K562 (cell line): Measurements from ENCODE around the gene TBX10. TPM values are rescaled to one million over a fixed set of nuclear protein-coding genes. Genes with fewer than 3 reads are reported as not detected.
"Not testable (repeated sequence)": the region's sequence is repeated elsewhere in the genome, so short reads cannot be mapped to it uniquely, and the experiment has no call there.

Experiments used
- ATAC-seq: fragments of 200-7000 bp; cut with Tn5 transposase; 3 replicates; pipeline ENCODE4 v1.9.1; 2020; ENCODE audit warnings: moderate library complexity
- BruUV-seq: library from RNA; stranded (reverse); fragments of 400-500 nt; replicated peaks from 2 replicates; lab custom pipeline; 2021; lab: Mats Ljungman, UMichigan
- CTCF ChIA-PET: fragments of 300-600 bp; formaldehyde crosslinking; extraction: SDS; loops from one replicate; lab custom pipeline; 2021; ENCODE audit warnings: low intra/inter-chr PET ratio; lab: Yijun Ruan, JAX
- POLR2A ChIA-PET: fragments of 300-600, 350-650 bp; sonication (Branson Sonifier 250); formaldehyde crosslinking; extraction: SDS; loops from one replicate; lab custom pipeline; 2021; ENCODE audit warnings: antibody characterized with exemption, inconsistent platforms; lab: Yijun Ruan, JAX
- DNase-seq, 4 experiments: peaks; one replicate each; pipeline versions ENCODE4 v3.0.0 to v3.0.0-alpha.2; 2011 to 2018; ENCODE audit warnings: low spot score in 3 of 4, mixed read lengths in 3 of 4; ENCODE audit errors: extremely low read depth in 1 of 4
- FAIRE-seq: peaks from 2 replicates; lab custom pipeline; 2011; peaks lifted over from hg19 to GRCh38; lab: Jason Lieb, UNC
- H2AFZ ChIP-seq: 2 replicates; pipeline ENCODE4 v1.6.0; 2011; ENCODE audit warnings: low read depth, low read length, control low read depth, inconsistent platforms
- H3K27ac ChIP-seq: fragments of 200-600 bp; 3 replicates; pipeline ENCODE4 v1.8.0; 2011; ENCODE audit warnings: low read depth, mild to moderate bottlenecking, control low read depth, inconsistent platforms, low read length, moderate library complexity, mixed read lengths; ENCODE audit errors: extremely low read depth
- H3K27me3 ChIP-seq, 2 experiments: fragments of 300-600 bp in 1 of 2; 2 replicates in 1 of 2; 3 replicates in 1 of 2; pipeline versions ENCODE4 v1.6.0 to v1.8.0; 2011; ENCODE audit warnings: inconsistent platforms in 2 of 2, low read length in 2 of 2, mild to moderate bottlenecking in 1 of 2, mixed read lengths in 1 of 2, moderate library complexity in 1 of 2; ENCODE audit not compliant: control insufficient read depth in 2 of 2, insufficient read depth in 2 of 2
- H3K36me3 ChIP-seq: fragments of 300-600 bp; 3 replicates; pipeline ENCODE4 v1.8.0; 2011; ENCODE audit warnings: mild to moderate bottlenecking, low read length, inconsistent platforms; ENCODE audit not compliant: control insufficient read depth, insufficient read depth
- H3K4me1 ChIP-seq, 2 experiments: fragments of 200-600 bp in 1 of 2; replicated peaks in 1 of 2; 2 replicates in 1 of 2; 3 replicates in 1 of 2; pipeline versions ENCODE4 v1.5.1 to v1.8.0; 2011; ENCODE audit warnings: inconsistent platforms in 2 of 2, low read length in 2 of 2, mild to moderate bottlenecking in 1 of 2, mixed read lengths in 1 of 2, moderate library complexity in 1 of 2; ENCODE audit not compliant: control insufficient read depth in 2 of 2, insufficient read depth in 2 of 2
- H3K4me2 ChIP-seq: 2 replicates; pipeline ENCODE4 v1.6.1; 2011; ENCODE audit warnings: low read length, control low read depth, inconsistent platforms, mixed read lengths; ENCODE audit not compliant: insufficient read depth
- H3K4me3 ChIP-seq: fragments of 200-600 bp; sonication (generic), shearing (Covaris generic); 2 replicates; pipeline ENCODE4 v1.5.1; 2016; ENCODE audit warnings: control low read depth, inconsistent platforms
- H3K79me2 ChIP-seq: fragments of 200-600 bp; 3 replicates; pipeline ENCODE4 v1.8.0; 2011; ENCODE audit warnings: low read length, inconsistent platforms; ENCODE audit not compliant: control insufficient read depth, insufficient read depth
- H3K9ac ChIP-seq, 2 experiments: 2 replicates each; pipeline versions ENCODE4 v1.6.0 to v1.6.1; 2011; ENCODE audit warnings: low read depth in 2 of 2, low read length in 2 of 2, control low read depth in 1 of 2, inconsistent platforms in 1 of 2, mild to moderate bottlenecking in 1 of 2, mixed read lengths in 1 of 2; ENCODE audit not compliant: insufficient read depth in 1 of 2
- H3K9me1 ChIP-seq: one replicate; pipeline ENCODE4 v1.6.0; 2011; ENCODE audit warnings: inconsistent platforms, mild to moderate bottlenecking, low read length, moderate library complexity; ENCODE audit not compliant: control insufficient read depth, insufficient read depth
- H3K9me3 ChIP-seq: replicated peaks from 2 replicates; pipeline ENCODE4 v1.5.1; 2011; ENCODE audit warnings: low read depth, low read length, inconsistent platforms; ENCODE audit not compliant: control insufficient read depth, insufficient read depth
- H4K20me1 ChIP-seq: replicated peaks from 2 replicates; pipeline ENCODE4 v1.6.1; 2011; ENCODE audit warnings: low read length, inconsistent platforms, mixed read lengths; ENCODE audit not compliant: control insufficient read depth, insufficient read depth
- ZNF121 ChIP-seq: sonication (generic); formaldehyde crosslinking; conservative IDR thresholded peaks from 2 replicates; pipeline ENCODE4 v1.8.0; 2022; ENCODE audit warnings: missing genetic modification reagents
- WGBS: fragments of 100-300 bp; shearing (Covaris generic); methylation state at CpG from one replicate; pipeline ENCODE4 v1.1.6; 2016; ENCODE audit warnings: low coverage, mixed read lengths; ENCODE audit not compliant: insufficient coverage; ENCODE audit errors: missing lambda C conversion rate; 5-methylcytosine and 5-hydroxymethylcytosine counted together
- in situ Hi-C: fragments of 300-500 bp; cut with MboI; formaldehyde crosslinking; loops from 4 replicates; pipeline ENCODE4 v1.15.0; 2018; ENCODE audit warnings: inconsistent platforms, mixed read lengths
- intact Hi-C: fragments of 100-400 bp; cut with micrococcal nuclease; formaldehyde crosslinking; loops from 2 replicates; pipeline ENCODE4 v1.14.2; 2022
- polyA plus RNA-seq, 8 experiments: library from polyadenylated mRNA; depleted of rRNA in 4 of 8; stranded (reverse) in 5 of 8; unstranded in 3 of 8; fragments of >200 nt; fragmentation: Nextera tagmentation in 2 of 8; fragmentation: Illumina TruSeq in 1 of 8; extraction: Ambion mirVana in 2 of 8; extraction: Trizol in 1 of 8; gene quantifications; 2 replicates each; pipeline versions ENCODE4 v1.2.1 to v1.2.3, GENCODE V29; 2011 to 2014; ENCODE audit warnings: inconsistent platforms in 1 of 8, missing spikeins in 1 of 8
- total RNA-seq, 7 experiments: library from RNA; depleted of rRNA in 6 of 7; stranded (reverse); fragments of >200 nt in 6 of 7; fragmentation: Illumina TruSeq in 2 of 7; extraction: Trizol in 2 of 7; gene quantifications; 2 replicates each; pipeline versions ENCODE4 v1.2.1 to v1.2.3, GENCODE V29; 2011 to 2021; ENCODE audit warnings: low replicate concordance in 1 of 7

The TBX10 gene
- total and polyA plus RNA-seq, 9 of the 15 experiments (the other 6 are each of a cell fraction or from before 2014, with no cell fraction given) = not detected

DNA sequence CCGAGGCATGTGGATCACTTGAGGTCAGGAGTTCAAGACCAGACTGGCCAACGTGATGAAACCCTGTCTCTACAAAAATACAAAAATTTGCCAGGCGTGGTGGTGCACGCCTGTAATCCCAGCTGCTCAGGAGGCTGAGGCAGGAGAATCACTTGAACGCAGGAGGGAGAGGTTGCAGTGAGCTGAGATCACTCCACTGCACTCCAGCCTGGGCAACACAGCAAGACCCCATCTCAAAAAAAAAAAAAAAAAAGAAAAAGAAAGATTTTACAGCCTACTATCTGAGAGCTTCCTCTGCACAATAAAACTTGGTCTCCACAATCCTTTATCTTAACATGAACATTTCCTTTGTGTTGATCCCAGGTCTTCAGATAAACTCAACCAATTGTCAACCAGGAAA, 21.2 kb upstream of the TBX10 start:
- H4K20me1 ChIP-seq, DNase-seq, H3K9me1 ChIP-seq, H3K27ac ChIP-seq, H3K79me2 ChIP-seq, intact Hi-C loops, BruUV-seq, H3K9me3 ChIP-seq, H3K9ac ChIP-seq, ATAC-seq, CTCF ChIA-PET, FAIRE-seq, H2AFZ ChIP-seq, H3K4me2 ChIP-seq, H3K4me3 ChIP-seq, H3K36me3 ChIP-seq: not testable (repeated sequence)
- Histone ChIP-seq H3K27me3 (peaks cover 16 to 37% of the 10 kb centered on the region in 2 experiments; a peak in 3 of 5 replicates), H3K4me1 (peaks cover 0 to 14% of the 10 kb centered on the region in 2 experiments; a peak in 2 of 5 replicates)
- peak; percentile 89 for TF ChIP-seq ZNF121
- WGBS = 0% methylated on average over 5 of the region's 5 CpGs
- in situ Hi-C loops = loop anchor here (10.0 kb wide), 1 partner anchor 134 kb away; no protein-coding TSS in a partner anchor
- POLR2A ChIA-PET = interaction anchor here (1.5 kb wide), 1 partner anchor 10 kb away, joined by 3 read pairs; the partner anchor contains the start of gene ACY3

DNA sequence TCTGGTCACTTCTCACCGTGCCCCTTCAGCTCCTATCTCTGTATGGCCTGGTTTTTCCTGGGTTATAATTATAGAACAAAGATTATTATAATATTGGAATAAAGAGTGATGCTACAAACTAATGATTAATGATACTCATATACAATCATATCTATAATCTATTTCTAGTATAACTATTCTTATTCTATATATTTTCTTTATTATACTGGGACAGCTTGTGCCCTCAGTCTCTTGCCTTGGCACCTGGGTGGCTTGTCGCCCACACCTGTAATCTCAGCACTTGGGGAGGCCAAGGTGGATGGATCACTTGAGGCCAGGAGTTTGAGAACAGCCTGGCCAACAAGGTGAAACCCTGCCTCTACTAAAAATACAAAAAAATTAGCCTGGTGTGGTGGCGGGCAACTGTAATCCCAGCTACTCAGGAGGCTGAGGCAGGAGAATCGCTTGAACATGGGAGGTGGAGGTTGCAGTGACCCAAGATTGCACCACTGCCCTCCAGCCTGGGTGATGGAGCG, 20.1 kb upstream of the TBX10 start:
- not testable (repeated sequence) for H3K4me3 ChIP-seq, H3K27ac ChIP-seq, BruUV-seq, H3K4me1 ChIP-seq, H3K79me2 ChIP-seq, ATAC-seq, H3K9me3 ChIP-seq, FAIRE-seq, H3K9ac ChIP-seq, H3K9me1 ChIP-seq, H3K4me2 ChIP-seq, H4K20me1 ChIP-seq, DNase-seq, H2AFZ ChIP-seq, H3K36me3 ChIP-seq
- intact Hi-C loops = loop anchor here (5.0 kb wide), 1 partner anchor 82 kb away; no protein-coding TSS in a partner anchor
- peaks cover 16 to 27% of the 10 kb centered on the region in 2 experiments; a peak in 3 of 5 replicates for H3K27me3 ChIP-seq
- in situ Hi-C loops = loop anchor here (10.0 kb wide), 1 partner anchor 135 kb away; no protein-coding TSS in a partner anchor
- ChIA-PET CTCF (interaction anchor here (0.6 to 1.1 kb wide), 3 partner anchors 12 to 31 kb away, joined by 3 to 4 read pairs (median 3); no protein-coding TSS in a partner anchor), POLR2A (interaction anchor here (0.7 to 1.5 kb wide), 3 partner anchors 9 to 118 kb away, joined by 3 to 6 read pairs (median 3); partner anchors contain the start of genes ACY3 and NUDT8)
- 14% methylated on average over 5 of the region's 5 CpGs for WGBS
